ENCODE measurements around the gene FBXO5. TPM values are rescaled to one million over a fixed set of nuclear protein-coding genes. Genes with fewer than 3 reads are reported as not detected.

The FBXO5 gene
- total and polyA plus RNA-seq, 2 experiments from 2014 or later, result 49.6 to 51.2 TPM

DNA sequence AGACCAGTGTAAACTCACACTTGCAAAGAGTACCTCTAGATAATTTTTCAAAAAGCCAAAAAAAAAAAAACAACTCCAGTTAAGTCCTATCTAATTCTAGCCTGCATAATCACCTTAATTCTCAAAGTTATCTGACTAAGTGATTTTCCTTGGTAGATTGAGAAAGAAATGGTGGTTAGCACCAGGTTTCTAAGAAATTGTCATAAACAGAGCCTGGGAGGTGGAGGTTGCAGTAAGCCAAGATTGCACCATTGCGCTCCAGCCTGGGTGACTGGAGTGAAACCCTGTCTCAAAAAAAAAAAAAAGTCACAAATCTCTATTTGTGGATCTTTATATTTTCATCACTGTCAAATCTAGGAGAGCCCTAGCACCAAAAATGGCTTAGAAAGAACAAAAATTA lies 8.9 kb downstream of the FBXO5 start:
- H3K27ac Mint-ChIP-seq, result no peak overlapping the region
- peaks cover 68% of the 10 kb centered on the region for H3K36me3 ChIP-seq (ENCODE audit: insufficient read depth)

More for the DNA sequence above, 8.9 kb downstream of the FBXO5 start:
- Histone ChIP-seq H4K20me1 (replicated peaks; ENCODE audit: insufficient read depth) (peaks cover 73% of the 10 kb centered on the region), H3K9me2 (ENCODE audit: insufficient read depth) (no peaks in the 10 kb centered on the region), H3K4me3 (no peak overlapping the region), H2AFZ (no peak overlapping the region), H3K27ac (ENCODE audit: low read depth) (no peak overlapping the region), H3K4me1 (ENCODE audit: insufficient read depth) (peaks cover 21% of the 10 kb centered on the region), H3K4me2 (no peak overlapping the region), H3K27me3 (ENCODE audit: insufficient read depth) (no peaks in the 10 kb centered on the region), H3K79me2 (replicated peaks; ENCODE audit: insufficient read depth) (peaks cover 68% of the 10 kb centered on the region), H3F3A (replicated peaks; ENCODE audit: low read depth) (no peaks in the 10 kb centered on the region; the same call in 1 of the 2 replicates)
- no peak overlapping the region for H3K4me3 Mint-ChIP-seq
- TF ChIP-seq NANOG (IDR thresholded peaks at IDR 0.05; ENCODE audit: borderline replicate concordance), result no peak
- no peak for TF ChIP-seq CTCF (conservative IDR thresholded peaks at IDR 0.05; ENCODE audit: low read depth in 2 of 2)
- TF ChIP-seq REST (IDR thresholded peaks at IDR 0.05; ENCODE audit: unreplicated experiment), result no peak
- no peak for TF ChIP-seq EZH2phosphoT487 (IDR thresholded peaks at IDR 0.05; ENCODE audit: unreplicated experiment)
- no peak for TF ChIP-seq EZH2 (IDR thresholded peaks at IDR 0.05; ENCODE audit: low read depth, unreplicated experiment)
- TF ChIP-seq ZNF462 (CRISPR knock-in tag; IDR thresholded peaks at IDR 0.05), result no peak
- no peak for TF ChIP-seq JUNB (IDR thresholded peaks at IDR 0.05; ENCODE audit: unreplicated experiment)
- H3K27me3 Mint-ChIP-seq (ENCODE audit: insufficient read depth, low read depth, poor library complexity), result peaks cover 2% of the 10 kb centered on the region
- H3K36me3 Mint-ChIP-seq (ENCODE audit: low read depth), result peaks cover 80% of the 10 kb centered on the region
- DNase-seq (ENCODE audit: low spot score) (no peak), ATAC-seq (no peak)
- H3K9me3 Mint-ChIP-seq, result peaks cover 4% of the 10 kb centered on the region; the same call in 1 of the 3 replicates
- H3K4me1 Mint-ChIP-seq, result peaks cover 31% of the 10 kb centered on the region; the same call in 2 of the 3 replicates
